Measurements from ENCODE around the gene NAT16.

GRCh38 chr7:101202603-101202918, 22.5 kb upstream of the NAT16 start:
- TF ChIP-seq GABPA (IDR thresholded peaks at IDR 0.05; ENCODE audit: low read depth), result no peak
- TF ChIP-seq CTCF (IDR thresholded peaks at IDR 0.05; ENCODE audit: insufficient read depth, low read length), result no peak
- TF ChIP-seq POLR2AphosphoS5 (IDR thresholded peaks at IDR 0.05; ENCODE audit: low read depth), result no peak
